Adrenal gland (tissue), 5 donors: ENCODE measurements around the gene ATXN7L2.

Experiments
- CTCF ChIP-seq, 6 experiments: fragments of 450-650 bp in 4 of 6; fragments of 200-600 bp in 2 of 6; sonication (generic) in 1 of 6; IDR thresholded peaks; 1 replicate in 5 of 6; 2 replicates in 1 of 6; pipeline versions ENCODE4 v1.5.1 to v1.8.0; 2016 to 2021; ENCODE audit warnings: antibody characterized with exemption in 6 of 6, mild to moderate bottlenecking in 2 of 6, moderate library complexity in 1 of 6
- POLR2A ChIP-seq, 2 donors: fragments of 450-650 bp; IDR thresholded peaks; one replicate each; pipeline ENCODE4 v1.6.1; 2017; ENCODE audit warnings: antibody characterized with exemption in 2 of 2, mild to moderate bottlenecking in 2 of 2, moderate library complexity in 1 of 2
- donor health status: DM: no; HTN: no; CAD: no.

GRCh38 chr1:109454497-109455133 lies 29.1 kb upstream of the ATXN7L2 start:
- TF ChIP-seq CTCF (IDR thresholded peaks at IDR 0.05), result no peak
- no peak for TF ChIP-seq POLR2A (IDR thresholded peaks at IDR 0.05)
